Neural cell (in vitro differentiated cells): ENCODE data around the gene LYPD3. TPM values are rescaled to one million over a fixed set of nuclear protein-coding genes. Genes with fewer than 3 reads are reported as not detected.

Experiments
- H2AFZ ChIP-seq: fragments of 200-600, 300-800 bp; sonication (generic), shearing (Covaris generic); 2 replicates; pipeline ENCODE4 v1.6.0; 2014; ENCODE audit warnings: low read depth, mild to moderate bottlenecking, antibody characterized with exemption, low read length, moderate library complexity
- H3F3A ChIP-seq: fragments of 200-600 bp; shearing (Covaris generic); 2 replicates; pipeline ENCODE4 v1.6.1; 2016; ENCODE audit warnings: mild to moderate bottlenecking, moderate library complexity, mixed read lengths, antibody characterized with exemption, low read length; ENCODE audit not compliant: insufficient read depth, poor library complexity, severe bottlenecking
- H3K27ac ChIP-seq: fragments of 200-600, 300-800 bp; sonication (generic), shearing (Covaris generic); 2 replicates; pipeline ENCODE4 v1.5.1; 2014; ENCODE audit warnings: mild to moderate bottlenecking, low read length, moderate library complexity
- H3K27me3 ChIP-seq: fragments of 300-800, 200-600 bp; sonication (generic), shearing (Covaris generic); 2 replicates; pipeline ENCODE4 v1.6.0; 2014; ENCODE audit warnings: mild to moderate bottlenecking, low read depth, low read length, moderate library complexity; ENCODE audit not compliant: insufficient read depth
- H3K36me3 ChIP-seq: fragments of 300-800, 200-600 bp; sonication (generic), shearing (Covaris generic); 2 replicates; pipeline ENCODE4 v1.5.1; 2014; ENCODE audit warnings: mild to moderate bottlenecking, antibody characterized with exemption, low read length, moderate library complexity; ENCODE audit not compliant: insufficient read depth
- H3K4me2 ChIP-seq: fragments of 300-800, 200-600 bp; sonication (generic), shearing (Covaris generic); 2 replicates; pipeline ENCODE4 v1.6.0; 2014; ENCODE audit warnings: mild to moderate bottlenecking, low read length
- H3K4me3 ChIP-seq: fragments of 300-800, 200-600 bp; sonication (generic), shearing (Covaris generic); 2 replicates; pipeline ENCODE4 v1.5.1; 2014; ENCODE audit warnings: mild to moderate bottlenecking, low read length, moderate library complexity
- H3K79me2 ChIP-seq: fragments of 200-600 bp; shearing (Covaris generic); replicated peaks from 2 replicates; pipeline ENCODE4 v1.6.0; 2014; ENCODE audit warnings: mild to moderate bottlenecking, low read length, moderate library complexity; ENCODE audit not compliant: insufficient read depth
- H3K9ac ChIP-seq: fragments of 300-800, 200-600 bp; sonication (generic), shearing (Covaris generic); 2 replicates; pipeline ENCODE4 v1.6.1; 2016; ENCODE audit warnings: mild to moderate bottlenecking, low read length, mixed read lengths
- H3K9me2 ChIP-seq: fragments of 200-600 bp; shearing (Covaris generic); 2 replicates; pipeline ENCODE4 v1.6.1; 2016; ENCODE audit warnings: mild to moderate bottlenecking, low read length, mixed read lengths; ENCODE audit not compliant: insufficient read depth
- H3K9me3 ChIP-seq: fragments of 200-600, 300-800 bp; sonication (generic), shearing (Covaris generic); 2 replicates; pipeline ENCODE4 v1.6.1; 2016; ENCODE audit warnings: mild to moderate bottlenecking, mixed run types, low read length, moderate library complexity, mixed read lengths
- H4K20me1 ChIP-seq: fragments of 200-600 bp; shearing (Covaris generic); 2 replicates; pipeline ENCODE4 v1.6.1; 2016; ENCODE audit warnings: mild to moderate bottlenecking, mixed run types; ENCODE audit not compliant: insufficient read depth
- EP300 ChIP-seq: fragments of 450-650 bp; conservative IDR thresholded peaks from 2 replicates; pipeline ENCODE4 v1.6.1; 2014; ENCODE audit warnings: antibody characterized with exemption, mild to moderate bottlenecking, moderate library complexity; ENCODE audit not compliant: poor library complexity, severe bottlenecking
- EZH2 ChIP-seq: fragments of 200-600, 300-800 bp; shearing (Covaris generic), sonication (generic); IDR thresholded peaks from 2 replicates; pipeline ENCODE4 v1.6.1; 2014; ENCODE audit warnings: antibody characterized with exemption, low read length, borderline replicate concordance, mild to moderate bottlenecking; ENCODE audit not compliant: insufficient read depth, poor library complexity, severe bottlenecking
- MXI1 ChIP-seq: fragments of 450-650 bp; conservative IDR thresholded peaks from 2 replicates; pipeline ENCODE4 v1.6.1; 2014; ENCODE audit warnings: antibody characterized with exemption, mild to moderate bottlenecking; ENCODE audit not compliant: poor library complexity, severe bottlenecking
- POLR2AphosphoS5 ChIP-seq: IDR thresholded peaks from 2 replicates; pipeline ENCODE4 v1.6.1; 2012
- RAD21 ChIP-seq: fragments of 450-650 bp; conservative IDR thresholded peaks from 2 replicates; pipeline ENCODE4 v1.6.1; 2014; ENCODE audit warnings: antibody characterized with exemption, mild to moderate bottlenecking, moderate library complexity
- polyA plus RNA-seq: library from polyadenylated mRNA; depleted of rRNA; stranded (reverse); fragments of >200 nt; gene quantifications from 2 replicates; pipeline ENCODE4 v1.2.3, GENCODE V29; 2014
- TF ChIP-seq, protein P1 (sequence below): fragments of 450-650 bp; IDR thresholded peaks from 2 replicates; pipeline ENCODE4 v1.5.1; 2014; ENCODE audit warnings: antibody characterized with exemption, mild to moderate bottlenecking, moderate library complexity; ENCODE audit not compliant: poor library complexity, severe bottlenecking
- TF ChIP-seq, protein P2 (sequence below): IDR thresholded peaks from 2 replicates; pipeline ENCODE4 v1.6.1; 2012; ENCODE audit warnings: borderline replicate concordance

LYPD3 gene
- polyA plus RNA-seq, 1 donor from 2014 or later = not detected

DNA sequence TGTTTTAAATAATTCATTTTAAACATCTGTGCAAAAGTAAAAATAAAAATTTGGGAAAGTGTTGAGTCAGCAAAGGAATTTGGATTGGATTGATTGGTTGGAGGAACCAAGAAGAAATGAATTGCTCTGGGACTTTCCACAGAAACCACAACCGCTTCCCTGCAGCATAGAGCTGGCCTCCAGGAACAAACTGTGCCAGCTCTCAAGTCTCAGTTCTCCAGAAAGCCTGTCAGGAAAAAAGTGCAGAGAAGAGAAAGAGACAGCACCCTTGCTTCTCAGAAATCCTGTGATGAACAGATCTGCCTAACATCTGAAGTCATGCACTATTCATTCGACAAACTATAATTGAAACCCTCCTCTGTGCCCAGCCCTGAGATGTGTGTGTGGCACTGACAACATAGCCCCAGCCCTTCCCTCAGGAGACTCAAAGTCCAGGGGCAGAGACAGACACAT lies 14.8 kb downstream of the LYPD3 start:
- H2AFZ ChIP-seq = no peak overlapping the region
- H3K36me3 ChIP-seq = no peaks in the 10 kb centered on the region
- H3K27me3 ChIP-seq = no peaks in the 10 kb centered on the region
- H3K79me2 ChIP-seq = no peaks in the 10 kb centered on the region
- no peaks in the 10 kb centered on the region for H3K9me2 ChIP-seq
- H3K27ac ChIP-seq = no peak overlapping the region
- no peaks in the 10 kb centered on the region for H3K9me3 ChIP-seq
- H3K4me3 ChIP-seq = no peak overlapping the region
- no peak overlapping the region for H3K9ac ChIP-seq
- H3K4me2 ChIP-seq = no peak overlapping the region
- H3F3A ChIP-seq = no peaks in the 10 kb centered on the region
- no peak for TF ChIP-seq RAD21
- TF ChIP-seq, protein P1, sequence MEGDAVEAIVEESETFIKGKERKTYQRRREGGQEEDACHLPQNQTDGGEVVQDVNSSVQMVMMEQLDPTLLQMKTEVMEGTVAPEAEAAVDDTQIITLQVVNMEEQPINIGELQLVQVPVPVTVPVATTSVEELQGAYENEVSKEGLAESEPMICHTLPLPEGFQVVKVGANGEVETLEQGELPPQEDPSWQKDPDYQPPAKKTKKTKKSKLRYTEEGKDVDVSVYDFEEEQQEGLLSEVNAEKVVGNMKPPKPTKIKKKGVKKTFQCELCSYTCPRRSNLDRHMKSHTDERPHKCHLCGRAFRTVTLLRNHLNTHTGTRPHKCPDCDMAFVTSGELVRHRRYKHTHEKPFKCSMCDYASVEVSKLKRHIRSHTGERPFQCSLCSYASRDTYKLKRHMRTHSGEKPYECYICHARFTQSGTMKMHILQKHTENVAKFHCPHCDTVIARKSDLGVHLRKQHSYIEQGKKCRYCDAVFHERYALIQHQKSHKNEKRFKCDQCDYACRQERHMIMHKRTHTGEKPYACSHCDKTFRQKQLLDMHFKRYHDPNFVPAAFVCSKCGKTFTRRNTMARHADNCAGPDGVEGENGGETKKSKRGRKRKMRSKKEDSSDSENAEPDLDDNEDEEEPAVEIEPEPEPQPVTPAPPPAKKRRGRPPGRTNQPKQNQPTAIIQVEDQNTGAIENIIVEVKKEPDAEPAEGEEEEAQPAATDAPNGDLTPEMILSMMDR = no peak
- no peaks in the 10 kb centered on the region for H4K20me1 ChIP-seq

DNA sequence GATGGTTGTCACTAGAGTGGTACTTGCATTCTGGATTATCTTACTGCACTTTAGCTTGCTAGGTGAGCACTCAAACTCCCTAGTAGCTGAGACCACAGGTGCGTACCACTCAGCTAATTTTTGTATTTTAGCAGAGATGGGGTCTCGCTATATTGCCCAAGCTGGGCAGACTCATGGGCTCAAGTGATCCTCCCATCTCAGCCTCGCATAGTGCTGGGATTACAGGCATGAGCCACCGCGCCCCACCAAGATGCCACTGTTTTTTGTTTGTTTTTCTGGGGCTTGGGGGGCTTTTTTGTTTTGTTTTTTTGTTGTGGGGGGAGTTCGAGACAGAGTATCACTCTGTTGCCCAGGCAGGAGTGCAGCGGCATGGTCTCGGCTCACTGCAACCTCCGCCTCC lies 17.8 kb downstream of the LYPD3 start:
- H3K79me2 ChIP-seq = no peaks in the 10 kb centered on the region
- no peaks in the 10 kb centered on the region for H3K9me2 ChIP-seq
- H3F3A ChIP-seq = no peaks in the 10 kb centered on the region
- no peak overlapping the region for H2AFZ ChIP-seq
- no peaks in the 10 kb centered on the region for H4K20me1 ChIP-seq
- no peak overlapping the region for H3K27ac ChIP-seq
- H3K4me2 ChIP-seq = no peak overlapping the region
- no peaks in the 10 kb centered on the region for H3K27me3 ChIP-seq
- TF ChIP-seq EP300 (no peak), MXI1 (no peak), POLR2AphosphoS5 (no peak), EZH2 (no peak)
- TF ChIP-seq, protein P1 = no peak
- TF ChIP-seq, protein P2, sequence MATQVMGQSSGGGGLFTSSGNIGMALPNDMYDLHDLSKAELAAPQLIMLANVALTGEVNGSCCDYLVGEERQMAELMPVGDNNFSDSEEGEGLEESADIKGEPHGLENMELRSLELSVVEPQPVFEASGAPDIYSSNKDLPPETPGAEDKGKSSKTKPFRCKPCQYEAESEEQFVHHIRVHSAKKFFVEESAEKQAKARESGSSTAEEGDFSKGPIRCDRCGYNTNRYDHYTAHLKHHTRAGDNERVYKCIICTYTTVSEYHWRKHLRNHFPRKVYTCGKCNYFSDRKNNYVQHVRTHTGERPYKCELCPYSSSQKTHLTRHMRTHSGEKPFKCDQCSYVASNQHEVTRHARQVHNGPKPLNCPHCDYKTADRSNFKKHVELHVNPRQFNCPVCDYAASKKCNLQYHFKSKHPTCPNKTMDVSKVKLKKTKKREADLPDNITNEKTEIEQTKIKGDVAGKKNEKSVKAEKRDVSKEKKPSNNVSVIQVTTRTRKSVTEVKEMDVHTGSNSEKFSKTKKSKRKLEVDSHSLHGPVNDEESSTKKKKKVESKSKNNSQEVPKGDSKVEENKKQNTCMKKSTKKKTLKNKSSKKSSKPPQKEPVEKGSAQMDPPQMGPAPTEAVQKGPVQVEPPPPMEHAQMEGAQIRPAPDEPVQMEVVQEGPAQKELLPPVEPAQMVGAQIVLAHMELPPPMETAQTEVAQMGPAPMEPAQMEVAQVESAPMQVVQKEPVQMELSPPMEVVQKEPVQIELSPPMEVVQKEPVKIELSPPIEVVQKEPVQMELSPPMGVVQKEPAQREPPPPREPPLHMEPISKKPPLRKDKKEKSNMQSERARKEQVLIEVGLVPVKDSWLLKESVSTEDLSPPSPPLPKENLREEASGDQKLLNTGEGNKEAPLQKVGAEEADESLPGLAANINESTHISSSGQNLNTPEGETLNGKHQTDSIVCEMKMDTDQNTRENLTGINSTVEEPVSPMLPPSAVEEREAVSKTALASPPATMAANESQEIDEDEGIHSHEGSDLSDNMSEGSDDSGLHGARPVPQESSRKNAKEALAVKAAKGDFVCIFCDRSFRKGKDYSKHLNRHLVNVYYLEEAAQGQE = no peak
- H3K9ac ChIP-seq = no peak overlapping the region
- no peaks in the 10 kb centered on the region for H3K36me3 ChIP-seq
- H3K4me3 ChIP-seq = no peak overlapping the region
- H3K9me3 ChIP-seq = no peaks in the 10 kb centered on the region
